Suprapubic skin (tissue), 3 donors: Measurements from ENCODE around the gene SLC39A13.

Experiments
- CTCF ChIP-seq, 2 donors: fragments of 200-600 bp in 1 of 2; fragments of 450-650 bp in 1 of 2; sonication (generic) in 1 of 2; IDR thresholded peaks; one replicate each; pipeline ENCODE4 v1.5.1; 2016 to 2019; ENCODE audit warnings: antibody characterized with exemption in 2 of 2, mild to moderate bottlenecking in 1 of 2, moderate library complexity in 1 of 2
- POLR2A ChIP-seq, 2 donors: fragments of 450-650 bp; IDR thresholded peaks; one replicate each; pipeline ENCODE4 v1.6.1; 2017; ENCODE audit warnings: antibody characterized with exemption in 2 of 2, mild to moderate bottlenecking in 2 of 2, moderate library complexity in 2 of 2

DNA sequence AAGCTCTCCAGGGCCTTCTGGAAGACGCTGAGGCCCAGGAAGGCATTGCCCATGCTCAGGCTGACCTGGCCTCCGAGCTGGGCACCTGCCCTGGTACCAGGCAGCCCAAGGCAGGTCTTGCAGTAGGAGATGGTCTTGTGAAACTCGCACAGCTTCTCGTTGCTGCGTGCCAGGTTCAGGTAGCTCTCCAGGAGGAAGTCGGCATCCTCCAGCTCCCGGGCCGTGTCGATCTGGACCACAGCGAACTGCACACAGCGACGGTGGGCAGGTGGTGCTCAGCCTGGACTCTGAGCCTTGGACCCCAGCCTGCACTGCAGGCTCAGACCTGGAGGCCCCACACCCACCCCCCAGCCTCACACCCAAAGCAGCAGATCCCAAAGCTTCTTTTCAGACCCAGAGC is 39.5 kb downstream of the SLC39A13 start:
- TF ChIP-seq POLR2A (IDR thresholded peaks at IDR 0.05) (no peak), CTCF (IDR thresholded peaks at IDR 0.05) (no peak)
